ENCODE measurements around the gene GADD45B.
"Not testable (repeated sequence)": the region's sequence is repeated elsewhere in the genome, so short reads cannot be mapped to it uniquely, and the experiment has no call there.

Gene GADD45B

GRCh38 chr19:2514981-2515518 is 39.1 kb downstream of the GADD45B start:
- DNase-seq (ENCODE audit: low spot score): no peak

- no peak for DNase-seq (ENCODE audit: low spot score)
These were observed 40.8 kb downstream of the GADD45B start for GRCh38 chr19:2516727-2517126.

- DNase-seq (ENCODE audit: low spot score): no peak
These were observed 42.1 kb downstream of the GADD45B start for GRCh38 chr19:2517881-2518601.

GRCh38 chr19:2518856-2519255 is 42.9 kb downstream of the GADD45B start:
- not testable (repeated sequence) for DNase-seq (ENCODE audit: low spot score)

DNA sequence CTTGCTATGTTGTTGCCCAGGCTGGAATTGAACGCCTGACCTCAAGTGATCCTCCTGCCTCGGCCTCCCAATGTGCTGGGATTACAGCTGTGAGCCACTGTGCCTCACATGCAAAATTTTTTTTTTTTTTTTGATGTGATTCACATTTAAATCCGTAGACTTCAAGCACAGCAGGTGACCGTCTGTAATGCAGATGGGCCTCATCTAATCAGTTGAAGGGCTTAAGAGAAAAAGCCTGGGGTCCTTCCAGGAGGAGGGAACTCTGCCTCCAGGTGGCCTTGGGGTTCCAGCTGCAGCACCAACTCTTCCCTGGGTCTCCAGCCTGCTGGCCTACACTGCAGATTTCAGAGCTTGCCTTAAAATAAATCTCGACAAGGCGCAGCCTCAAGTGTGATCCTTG is 43.6 kb downstream of the GADD45B start:
- DNase-seq (ENCODE audit: low spot score): no peak

GRCh38 chr19:2523630-2524311 is 47.8 kb downstream of the GADD45B start:
- no peak for DNase-seq (ENCODE audit: low spot score)

- DNase-seq (ENCODE audit: low spot score): no peak
These were observed 48.5 kb downstream of the GADD45B start for GRCh38 chr19:2524361-2524839.

DNA sequence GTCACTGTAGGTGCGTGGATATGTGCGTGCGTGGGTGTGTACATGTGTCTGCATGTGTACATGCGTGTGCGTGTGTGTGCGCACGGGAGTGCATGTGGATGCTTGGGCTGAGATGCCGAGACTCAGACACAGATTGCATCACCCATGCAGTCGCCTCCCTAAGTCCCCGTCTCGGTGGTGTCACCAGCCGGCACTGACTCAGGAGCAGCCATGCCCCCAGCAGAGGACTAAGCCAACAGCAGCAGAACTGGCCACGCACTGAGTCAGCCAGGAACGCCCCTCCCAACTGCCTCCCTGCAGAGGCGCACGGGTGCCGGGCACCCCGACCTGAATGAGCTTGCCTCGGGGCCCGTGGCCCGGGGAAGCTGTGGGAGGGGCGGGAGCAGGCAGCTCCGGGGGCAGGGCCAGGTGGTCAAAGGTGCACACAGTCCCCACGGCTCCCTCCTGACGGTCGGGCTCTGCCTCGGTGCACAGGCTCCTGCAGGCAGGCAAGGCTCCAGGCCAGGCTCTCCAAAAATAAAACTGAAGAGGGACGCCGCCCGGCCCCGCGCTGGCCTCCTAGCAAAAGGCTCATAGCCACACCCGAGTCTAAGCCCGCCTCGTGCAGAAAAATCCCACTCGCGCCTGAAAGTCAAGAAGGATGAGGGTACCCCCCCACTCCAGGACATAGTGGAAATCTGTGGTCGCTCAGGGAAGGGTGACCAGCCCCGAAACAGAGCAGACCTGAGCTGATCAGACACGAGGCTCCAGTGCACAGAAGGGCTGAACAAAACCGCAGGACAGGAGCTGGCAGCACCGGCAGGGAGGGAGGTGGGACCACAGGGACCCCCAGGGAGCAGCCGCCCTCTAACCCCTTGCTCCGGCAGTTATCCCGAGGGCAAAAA is 49.2 kb downstream of the GADD45B start:
- DNase-seq (ENCODE audit: low spot score): no peak

DNA sequence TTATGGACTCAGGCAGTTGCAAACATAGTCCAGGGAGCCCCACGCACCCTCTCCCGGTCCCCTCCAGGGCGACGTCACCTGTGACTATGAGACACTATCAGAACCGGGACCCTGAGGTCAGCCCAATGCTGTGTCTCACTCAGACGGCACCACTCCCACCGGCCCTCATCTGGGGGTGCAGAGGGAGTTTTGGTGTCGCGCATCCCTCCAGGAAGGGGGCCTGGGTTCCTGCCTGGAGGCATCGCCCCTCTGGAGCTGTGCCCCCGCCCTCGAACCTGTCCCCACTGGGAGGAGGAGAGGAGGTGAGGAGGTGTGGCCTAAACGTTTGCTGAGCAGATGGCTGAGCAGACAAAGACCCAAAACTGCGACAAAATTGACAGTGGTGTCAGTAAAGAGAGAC is 51.2 kb downstream of the GADD45B start:
- no peak for DNase-seq (ENCODE audit: low spot score)

DNA sequence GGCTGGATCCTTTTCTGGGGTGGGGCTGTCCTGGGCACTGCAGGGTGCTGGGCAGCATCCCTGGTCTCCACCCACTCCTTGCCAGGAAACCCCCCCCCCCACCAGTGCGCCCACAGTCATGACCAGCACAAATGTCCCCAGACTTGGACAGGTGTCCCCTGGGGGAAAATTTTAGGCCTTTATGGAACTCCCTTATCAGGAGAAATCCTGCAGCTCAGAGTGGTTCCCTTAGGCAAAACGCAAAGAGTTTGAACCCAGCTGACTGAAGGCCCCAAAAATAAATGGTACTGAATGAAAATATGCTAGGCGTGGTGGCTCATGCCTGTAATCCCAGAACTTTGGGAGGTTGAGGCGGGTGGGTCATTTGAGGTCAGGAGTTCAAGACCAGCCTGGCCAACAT is 51.8 kb downstream of the GADD45B start:
- DNase-seq (ENCODE audit: low spot score): no peak
